ENCODE measurements around the gene CCDC83.

Gene CCDC83

DNA sequence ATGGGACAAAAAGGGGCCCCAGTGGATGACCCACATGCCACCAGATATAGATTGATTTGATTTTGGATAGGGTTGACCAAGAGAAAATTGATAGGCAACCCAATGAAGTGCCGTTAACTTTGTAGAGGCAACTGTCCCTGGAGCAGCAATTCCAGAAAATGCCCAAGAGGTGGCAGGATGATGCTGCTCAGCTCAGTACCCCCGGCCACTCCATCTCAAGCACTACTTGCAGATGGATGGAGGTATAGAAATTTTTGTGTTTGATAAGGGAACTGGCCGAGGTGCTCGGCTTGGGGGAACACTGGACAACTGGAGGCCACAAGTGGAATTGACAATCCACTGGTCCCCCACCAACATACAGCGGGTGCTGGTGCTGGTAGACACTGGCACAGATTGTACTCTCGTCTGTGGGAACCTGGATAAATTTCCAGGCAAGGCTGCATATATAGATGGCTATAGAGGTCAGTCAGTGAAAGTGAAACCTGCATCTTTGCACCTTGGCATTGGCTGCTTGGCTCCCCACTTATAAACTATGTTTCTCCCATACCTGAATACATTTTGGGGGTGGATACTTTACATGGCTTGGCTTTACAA, 86.3 kb downstream of the CCDC83 start:
- no peak overlapping the region for H2BK5ac ChIP-seq (ENCODE audit: low read length)
- H2AFZ ChIP-seq (ENCODE audit: low read length): peak overlapping the region; percentile 40
- no peak overlapping the region for H2AK5ac ChIP-seq (ENCODE audit: low read depth, low read length)
- no peak overlapping the region for H3K4me2 ChIP-seq (ENCODE audit: insufficient read depth, low read length, poor library complexity, severe bottlenecking)
- H3K18ac ChIP-seq (ENCODE audit: low read length): no peak overlapping the region
- no peak overlapping the region for H2BK12ac ChIP-seq (ENCODE audit: low read length)
- H4K91ac ChIP-seq (ENCODE audit: low read depth, low read length, poor library complexity): no peak overlapping the region
- H3K9ac ChIP-seq (ENCODE audit: low read depth, low read length, poor library complexity): no peak overlapping the region
- H2BK15ac ChIP-seq (ENCODE audit: low read length): no peak overlapping the region
- no peaks in the 10 kb centered on the region for H3K27me3 ChIP-seq (ENCODE audit: control insufficient read depth in 3 of 3, insufficient read depth in 3 of 3, low read depth in 1 of 3, low read length in 3 of 3)
- no peaks in the 10 kb centered on the region for H3K79me1 ChIP-seq (ENCODE audit: low read depth, low read length)
- peak; percentile 14 for DNase-seq (ENCODE audit: low spot score)
- no peak overlapping the region for H3K14ac ChIP-seq (ENCODE audit: low read length)
- H3K4ac ChIP-seq (ENCODE audit: low read length): no peak overlapping the region
- no CpG with 5 or more reads among the region's 6 CpGs for WGBS, 2 donors (ENCODE audit: extremely low coverage in 2 of 2, insufficient read length in 2 of 2, insufficient replicate concordance in 1 of 2)
- H3K27ac ChIP-seq (replicated peaks; ENCODE audit: low read length): no peak overlapping the region
- H3K36me3 ChIP-seq (replicated peaks in 1 of 2; ENCODE audit: control insufficient read depth in 2 of 2, insufficient read depth in 2 of 2, low read length in 2 of 2): no peaks in the 10 kb centered on the region
- H3K4me1 ChIP-seq (ENCODE audit: control insufficient read depth in 2 of 2, insufficient read depth in 1 of 2, low read depth in 1 of 2, low read length in 2 of 2): no peaks in the 10 kb centered on the region
- H3K9me3 ChIP-seq (replicated peaks in 1 of 2; ENCODE audit: control insufficient read depth in 2 of 2, insufficient read depth in 1 of 2, low read depth in 1 of 2, low read length in 2 of 2): peaks cover 0 to 3% of the 10 kb centered on the region in 2 donors
- no peak overlapping the region for H2BK120ac ChIP-seq (ENCODE audit: low read depth, low read length)
- no peak overlapping the region for H3K23ac ChIP-seq (ENCODE audit: low read depth, low read length, poor library complexity)
- no peak overlapping the region for H4K8ac ChIP-seq (ENCODE audit: low read depth, low read length)
- H3K4me3 ChIP-seq (ENCODE audit: low read length in 2 of 2): no peak overlapping the region

DNA sequence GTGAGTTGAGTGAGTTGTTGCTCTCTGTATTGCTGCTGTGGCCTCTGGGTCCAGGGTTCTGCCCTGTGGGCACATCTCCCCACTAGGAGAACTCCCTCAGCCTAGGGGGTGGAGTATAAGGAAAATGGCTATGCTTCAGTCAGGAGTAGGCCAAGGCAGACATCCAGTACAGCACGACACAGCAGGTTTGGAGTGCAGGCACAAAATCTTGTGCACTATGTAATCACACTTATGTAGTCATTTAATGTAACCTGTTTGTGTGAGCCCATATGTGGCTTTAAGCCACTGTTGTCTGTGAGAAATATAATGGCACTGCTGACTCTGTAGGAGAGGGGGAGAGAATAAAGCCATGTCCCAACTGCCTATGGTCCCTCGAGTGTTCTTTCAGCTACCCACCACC, 90.1 kb downstream of the CCDC83 start:
- H3K4me3 ChIP-seq (ENCODE audit: low read length in 2 of 2): no peak overlapping the region
- H3K36me3 ChIP-seq (replicated peaks in 1 of 2; ENCODE audit: control insufficient read depth in 2 of 2, insufficient read depth in 2 of 2, low read length in 2 of 2): no peaks in the 10 kb centered on the region
- no peak overlapping the region for H2AFZ ChIP-seq (ENCODE audit: low read length)
- no peak overlapping the region for H3K23ac ChIP-seq (ENCODE audit: low read depth, low read length, poor library complexity)
- no peak overlapping the region for H3K9ac ChIP-seq (ENCODE audit: low read depth, low read length, poor library complexity)
- no peak overlapping the region for H3K27ac ChIP-seq (replicated peaks; ENCODE audit: low read length)
- no peak for DNase-seq (ENCODE audit: low spot score)
- H3K4me1 ChIP-seq (ENCODE audit: control insufficient read depth in 2 of 2, insufficient read depth in 1 of 2, low read depth in 1 of 2, low read length in 2 of 2): no peaks in the 10 kb centered on the region
- H2BK5ac ChIP-seq (ENCODE audit: low read length): no peak overlapping the region
- no peak overlapping the region for H2BK15ac ChIP-seq (ENCODE audit: low read length)
- H3K27me3 ChIP-seq (ENCODE audit: control insufficient read depth in 3 of 3, insufficient read depth in 3 of 3, low read depth in 1 of 3, low read length in 3 of 3): no peaks in the 10 kb centered on the region
- no peaks in the 10 kb centered on the region for H3K79me1 ChIP-seq (ENCODE audit: low read depth, low read length)
- peaks cover 0 to 3% of the 10 kb centered on the region in 2 donors for H3K9me3 ChIP-seq (replicated peaks in 1 of 2; ENCODE audit: control insufficient read depth in 2 of 2, insufficient read depth in 1 of 2, low read depth in 1 of 2, low read length in 2 of 2)
- no peak overlapping the region for H2BK120ac ChIP-seq (ENCODE audit: low read depth, low read length)
- no peak overlapping the region for H3K14ac ChIP-seq (ENCODE audit: low read length)
- no peak overlapping the region for H3K4me2 ChIP-seq (ENCODE audit: insufficient read depth, low read length, poor library complexity, severe bottlenecking)
- H4K8ac ChIP-seq (ENCODE audit: low read depth, low read length): no peak overlapping the region
- no peak overlapping the region for H3K18ac ChIP-seq (ENCODE audit: low read length)
- H4K91ac ChIP-seq (ENCODE audit: low read depth, low read length, poor library complexity): no peak overlapping the region
- no peak overlapping the region for H2AK5ac ChIP-seq (ENCODE audit: low read depth, low read length)
- no CpG with 5 or more reads among the region's 2 CpGs for WGBS, 2 donors (ENCODE audit: extremely low coverage in 2 of 2, insufficient read length in 2 of 2, insufficient replicate concordance in 1 of 2)
- no peak overlapping the region for H3K4ac ChIP-seq (ENCODE audit: low read length)
- no peak overlapping the region for H2BK12ac ChIP-seq (ENCODE audit: low read length)

DNA sequence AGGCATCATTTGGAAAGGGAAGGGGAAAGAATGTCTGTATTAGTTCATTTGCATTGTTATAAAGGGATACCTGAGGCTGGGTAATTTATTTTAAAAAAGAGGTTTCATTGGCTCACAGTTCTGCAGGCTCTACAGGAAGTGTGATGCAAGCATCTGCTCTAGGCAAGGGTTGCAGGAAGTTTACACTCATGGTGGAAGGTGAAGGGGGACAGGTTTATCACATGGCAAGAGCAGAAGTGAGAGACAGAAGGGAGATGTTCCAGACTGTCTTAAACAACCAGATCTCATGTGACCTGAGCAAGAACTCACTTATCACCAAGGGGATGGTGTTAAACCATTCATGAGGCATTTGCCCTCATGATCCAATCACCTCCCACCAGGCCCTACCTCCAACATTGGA, 90.6 kb downstream of the CCDC83 start:
- Histone ChIP-seq H3K18ac (ENCODE audit: low read length) (no peak overlapping the region), H3K27ac (replicated peaks; ENCODE audit: low read length) (no peak overlapping the region), H3K4me2 (ENCODE audit: insufficient read depth, low read length, poor library complexity, severe bottlenecking) (no peak overlapping the region), H3K4me3 (ENCODE audit: low read length in 2 of 2) (no peak overlapping the region), H2BK15ac (ENCODE audit: low read length) (no peak overlapping the region), H3K14ac (ENCODE audit: low read length) (no peak overlapping the region), H3K9ac (ENCODE audit: low read depth, low read length, poor library complexity) (no peak overlapping the region), H3K4ac (ENCODE audit: low read length) (no peak overlapping the region), H2BK120ac (ENCODE audit: low read depth, low read length) (no peak overlapping the region), H2BK5ac (ENCODE audit: low read length) (no peak overlapping the region), H3K79me1 (ENCODE audit: low read depth, low read length) (no peaks in the 10 kb centered on the region), H3K36me3 (replicated peaks in 1 of 2; ENCODE audit: control insufficient read depth in 2 of 2, insufficient read depth in 2 of 2, low read length in 2 of 2) (no peaks in the 10 kb centered on the region), H3K9me3 (replicated peaks in 1 of 2; ENCODE audit: control insufficient read depth in 2 of 2, insufficient read depth in 1 of 2, low read depth in 1 of 2, low read length in 2 of 2) (peaks cover 0 to 3% of the 10 kb centered on the region in 2 donors), H2BK12ac (ENCODE audit: low read length) (no peak overlapping the region), H3K4me1 (ENCODE audit: control insufficient read depth in 2 of 2, insufficient read depth in 1 of 2, low read depth in 1 of 2, low read length in 2 of 2) (no peaks in the 10 kb centered on the region), H4K8ac (ENCODE audit: low read depth, low read length) (no peak overlapping the region), H2AK5ac (ENCODE audit: low read depth, low read length) (no peak overlapping the region), H2AFZ (ENCODE audit: low read length) (no peak overlapping the region), H3K23ac (ENCODE audit: low read depth, low read length, poor library complexity) (no peak overlapping the region), H3K27me3 (ENCODE audit: control insufficient read depth in 3 of 3, insufficient read depth in 3 of 3, low read depth in 1 of 3, low read length in 3 of 3) (no peaks in the 10 kb centered on the region), H4K91ac (ENCODE audit: low read depth, low read length, poor library complexity) (no peak overlapping the region)
- no peak for DNase-seq (ENCODE audit: low spot score)

DNA sequence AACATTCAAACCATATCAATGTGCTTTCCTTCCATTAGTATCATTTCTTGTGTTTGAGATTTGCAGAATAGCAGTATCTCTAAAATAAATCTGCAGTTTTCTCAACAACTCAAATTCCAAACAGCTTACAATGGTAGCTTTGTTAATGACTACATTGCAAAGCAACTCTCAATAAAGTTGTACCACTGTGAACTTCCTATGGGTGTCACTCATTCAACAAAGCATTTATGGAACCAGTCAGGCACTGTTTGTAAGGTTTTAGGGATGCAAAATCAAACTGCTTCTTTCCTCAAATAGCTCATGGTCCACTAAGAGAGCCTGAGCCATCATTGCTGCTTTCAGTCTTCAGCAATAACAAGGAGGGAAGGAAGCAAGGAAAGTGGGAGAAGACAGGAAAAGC, 91.0 kb downstream of the CCDC83 start:
- H2BK12ac ChIP-seq (ENCODE audit: low read length): no peak overlapping the region
- H3K27me3 ChIP-seq (ENCODE audit: control insufficient read depth in 3 of 3, insufficient read depth in 3 of 3, low read depth in 1 of 3, low read length in 3 of 3): no peaks in the 10 kb centered on the region
- no peak overlapping the region for H4K91ac ChIP-seq (ENCODE audit: low read depth, low read length, poor library complexity)
- no peak overlapping the region for H2BK5ac ChIP-seq (ENCODE audit: low read length)
- H4K8ac ChIP-seq (ENCODE audit: low read depth, low read length): no peak overlapping the region
- H2AK5ac ChIP-seq (ENCODE audit: low read depth, low read length): no peak overlapping the region
- H3K4me1 ChIP-seq (ENCODE audit: control insufficient read depth in 2 of 2, insufficient read depth in 1 of 2, low read depth in 1 of 2, low read length in 2 of 2): no peaks in the 10 kb centered on the region
- no peak overlapping the region for H3K18ac ChIP-seq (ENCODE audit: low read length)
- H3K9me3 ChIP-seq (replicated peaks in 1 of 2; ENCODE audit: control insufficient read depth in 2 of 2, insufficient read depth in 1 of 2, low read depth in 1 of 2, low read length in 2 of 2): peaks cover 0 to 3% of the 10 kb centered on the region in 2 donors
- no peak overlapping the region for H2AFZ ChIP-seq (ENCODE audit: low read length)
- no peak overlapping the region for H3K4me2 ChIP-seq (ENCODE audit: insufficient read depth, low read length, poor library complexity, severe bottlenecking)
- H2BK120ac ChIP-seq (ENCODE audit: low read depth, low read length): no peak overlapping the region
- H3K4ac ChIP-seq (ENCODE audit: low read length): no peak overlapping the region
- no peak overlapping the region for H3K27ac ChIP-seq (replicated peaks; ENCODE audit: low read length)
- no peak overlapping the region for H3K14ac ChIP-seq (ENCODE audit: low read length)
- no peak overlapping the region for H3K9ac ChIP-seq (ENCODE audit: low read depth, low read length, poor library complexity)
- H2BK15ac ChIP-seq (ENCODE audit: low read length): no peak overlapping the region
- no peak overlapping the region for H3K4me3 ChIP-seq (ENCODE audit: low read length in 2 of 2)
- no peaks in the 10 kb centered on the region for H3K36me3 ChIP-seq (replicated peaks in 1 of 2; ENCODE audit: control insufficient read depth in 2 of 2, insufficient read depth in 2 of 2, low read length in 2 of 2)
- no peak overlapping the region for H3K23ac ChIP-seq (ENCODE audit: low read depth, low read length, poor library complexity)
- no peak for DNase-seq (ENCODE audit: low spot score)
- no peaks in the 10 kb centered on the region for H3K79me1 ChIP-seq (ENCODE audit: low read depth, low read length)

Data from neuronal stem cell (in vitro differentiated cells).